Thoracic aorta (tissue), 2 donors: Measurements from ENCODE around the gene IFNW1. TPM values are rescaled to one million over a fixed set of nuclear protein-coding genes. Genes with fewer than 3 reads are reported as not detected.

Experiments
- ATAC-seq: fragments of 150-250 bp; one replicate; pipeline ENCODE4 v1.8.0; 2017; ENCODE audit warnings: low read depth; ENCODE audit not compliant: insufficient number of reproducible peaks, low FRiP score
- DNase-seq: peaks from one replicate; pipeline ENCODE4 v3.0.0-alpha.2; 2020; ENCODE audit warnings: low spot score
- H3K27ac ChIP-seq, 2 donors: fragments of 200-600 bp; sonication (generic); 1 replicate in 1 of 2; 2 replicates in 1 of 2; pipeline ENCODE4 v1.5.1; 2016; ENCODE audit warnings: mild to moderate bottlenecking in 2 of 2, moderate library complexity in 2 of 2
- H3K27me3 ChIP-seq: fragments of 200-600 bp; sonication (generic); replicated peaks from 2 replicates; pipeline ENCODE4 v1.6.0; 2016; ENCODE audit warnings: mild to moderate bottlenecking; ENCODE audit not compliant: insufficient read depth
- H3K36me3 ChIP-seq: fragments of 200-600 bp; sonication (generic); one replicate; pipeline ENCODE4 v1.5.1; 2016
- H3K4me1 ChIP-seq, 2 donors: fragments of 200-600 bp; sonication (generic); 1 replicate in 1 of 2; 2 replicates in 1 of 2; pipeline versions ENCODE4 v1.5.1 to v1.6.0; 2016; ENCODE audit warnings: low read depth in 2 of 2, mild to moderate bottlenecking in 1 of 2; ENCODE audit not compliant: control insufficient read depth in 1 of 2
- H3K4me3 ChIP-seq: fragments of 200-600 bp; sonication (generic); 2 replicates; pipeline ENCODE4 v1.5.1; 2016; ENCODE audit warnings: mild to moderate bottlenecking
- H3K9me3 ChIP-seq: fragments of 200-600 bp; sonication (generic); 2 replicates; pipeline ENCODE4 v1.5.1; 2016
- CTCF ChIP-seq: fragments of 200-600 bp; sonication (generic); IDR thresholded peaks from one replicate; pipeline ENCODE4 v1.5.1; 2019; ENCODE audit warnings: antibody characterized with exemption
- total RNA-seq, 2 donors: library from RNA; depleted of rRNA; stranded (reverse); fragments of >200 nt; gene quantifications; one replicate each; pipeline versions ENCODE4 v1.1.0 to v1.2.3, GENCODE V29; 2016

IFNW1 gene
- total RNA-seq, 2 donors from 2014 or later: not detected

- no peaks in the 10 kb centered on the region for H3K27me3 ChIP-seq
- H3K9me3 ChIP-seq: no peaks in the 10 kb centered on the region
- H3K4me3 ChIP-seq: no peak overlapping the region
- peak overlapping the region; percentile 31 to 60 for H3K27ac ChIP-seq
- peaks cover 9 to 22% of the 10 kb centered on the region in 2 donors for H3K4me1 ChIP-seq
- TF ChIP-seq CTCF: no peak
- H3K36me3 ChIP-seq: no peaks in the 10 kb centered on the region
- no peak for DNase-seq
- ATAC-seq: no peak
These were observed 46.1 kb downstream of the IFNW1 start for GRCh38 chr9:21095561-21095960.

Other genes with a start within 250 kb of the IFNW1 start
- 1 to 10 TPM; 2.0 to 8.4 TPM for gene HACD4, start 110.2 kb downstream of the IFNW1 start, total RNA-seq
- not detected for gene IFNB1, start 63.9 kb downstream of the IFNW1 start, total RNA-seq
- gene IFNA21, start 24.8 kb upstream of the IFNW1 start, total RNA-seq: not detected
- gene IFNA4, start 45.8 kb upstream of the IFNW1 start, total RNA-seq: not detected
- gene IFNA7, start 60.4 kb upstream of the IFNW1 start, total RNA-seq: not detected
- gene IFNA10, start 65.3 kb upstream of the IFNW1 start, total RNA-seq: not detected
- not detected for gene IFNA16, start 75.5 kb upstream of the IFNW1 start, total RNA-seq
- gene IFNA17, start 86.4 kb upstream of the IFNW1 start, total RNA-seq: not detected
- not detected for gene IFNA14, start 98.2 kb upstream of the IFNW1 start, total RNA-seq
- gene IFNA5, start 163.5 kb upstream of the IFNW1 start, total RNA-seq: 1 to 10 TPM in 1 of 2 donors, under 1 TPM in 1; 0.68 to 2.5 TPM
- gene KLHL9, start 193.6 kb upstream of the IFNW1 start, total RNA-seq: 10 to 100 TPM; 14.9 to 23.4 TPM
- gene IFNA6, start 209.1 kb upstream of the IFNW1 start, total RNA-seq: not detected
- gene IFNA13, start 226.2 kb upstream of the IFNW1 start, total RNA-seq: not detected
- gene IFNA2, start 243.6 kb upstream of the IFNW1 start, total RNA-seq: not detected